Tibial artery (tissue), 4 donors: ENCODE data around the gene SRCIN1.
"Not testable (repeated sequence)": the region's sequence is repeated elsewhere in the genome, so short reads cannot be mapped to it uniquely, and the experiment has no call there.

Experiments
- DNase-seq, 2 donors: peaks; one replicate each; pipeline ENCODE4 v3.0.0-alpha.2; 2019
- H3K27ac ChIP-seq, 2 donors: fragments of 200-600 bp; sonication (generic) in 1 of 2; 1 replicate in 1 of 2; 2 replicates in 1 of 2; pipeline ENCODE4 v1.5.1; 2018 to 2019; ENCODE audit warnings: mild to moderate bottlenecking in 1 of 2
- H3K27me3 ChIP-seq, 2 donors: fragments of 200-600 bp; sonication (generic) in 1 of 2; one replicate each; pipeline versions ENCODE4 v1.5.1 to v1.6.0; 2016 to 2019
- H3K36me3 ChIP-seq, 3 donors: fragments of 200-600 bp; sonication (generic) in 2 of 3; one replicate each; pipeline ENCODE4 v1.5.1; 2016 to 2019; ENCODE audit warnings: mild to moderate bottlenecking in 2 of 3
- H3K4me1 ChIP-seq, 4 donors: fragments of 200-600 bp; sonication (generic) in 2 of 4; 1 replicate in 3 of 4; 2 replicates in 1 of 4; pipeline ENCODE4 v1.5.1; 2016 to 2019
- H3K4me3 ChIP-seq, 2 donors: fragments of 200-600 bp; sonication (generic) in 1 of 2; 1 replicate in 1 of 2; 2 replicates in 1 of 2; pipeline ENCODE4 v1.5.1; 2018 to 2019; ENCODE audit warnings: mild to moderate bottlenecking in 2 of 2
- H3K9me3 ChIP-seq, 3 donors: fragments of 200-600 bp; sonication (generic) in 1 of 3; one replicate each; pipeline ENCODE4 v1.5.1; 2016 to 2019
- intact Hi-C: fragments of 100-400 bp; cut with DNase I; formaldehyde crosslinking; loops from one replicate; pipeline ENCODE4 v1.15.0; 2023; ENCODE audit warnings: low total_unique reads
- TF ChIP-seq, protein P1 (sequence below), 2 experiments: fragments of 200-600 bp in 1 of 2; fragments of 450-650 bp in 1 of 2; IDR thresholded peaks; one replicate each; pipeline ENCODE4 v1.5.1; 2017 to 2019; ENCODE audit warnings: antibody characterized with exemption in 2 of 2, mild to moderate bottlenecking in 1 of 2, moderate library complexity in 1 of 2

Gene SRCIN1

DNA sequence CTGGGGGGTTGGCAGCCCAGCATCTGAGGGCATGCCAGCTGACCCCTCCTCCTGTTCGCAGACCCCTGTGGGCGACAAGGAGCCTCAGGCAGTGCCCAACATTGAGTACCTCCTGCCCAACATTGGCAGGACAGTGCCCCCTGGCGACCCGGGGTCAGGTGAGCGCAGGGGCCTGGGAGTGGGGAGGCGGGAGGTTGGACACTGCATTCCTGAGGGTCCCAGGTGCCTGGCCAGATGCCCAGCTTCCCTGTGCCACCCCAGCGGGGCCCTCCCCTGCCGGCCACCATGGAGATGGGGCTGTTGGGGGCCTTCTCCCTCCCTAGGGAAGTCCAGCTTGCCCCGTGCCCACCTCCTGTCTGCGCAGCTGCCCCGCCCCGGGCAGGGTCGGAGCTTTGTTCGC lies 107.4 kb downstream of the SRCIN1 start:
- H3K27ac ChIP-seq, result no peak overlapping the region
- no peak overlapping the region for H3K4me3 ChIP-seq
- intact Hi-C loops, result no loop called here
- no peaks in the 10 kb centered on the region for H3K9me3 ChIP-seq
- H3K4me1 ChIP-seq, result no peaks in the 10 kb centered on the region
- peaks cover 75 to 93% (median 89%) of the 10 kb centered on the region in 3 donors for H3K36me3 ChIP-seq
- no peaks in the 10 kb centered on the region for H3K27me3 ChIP-seq
- TF ChIP-seq, protein P1, sequence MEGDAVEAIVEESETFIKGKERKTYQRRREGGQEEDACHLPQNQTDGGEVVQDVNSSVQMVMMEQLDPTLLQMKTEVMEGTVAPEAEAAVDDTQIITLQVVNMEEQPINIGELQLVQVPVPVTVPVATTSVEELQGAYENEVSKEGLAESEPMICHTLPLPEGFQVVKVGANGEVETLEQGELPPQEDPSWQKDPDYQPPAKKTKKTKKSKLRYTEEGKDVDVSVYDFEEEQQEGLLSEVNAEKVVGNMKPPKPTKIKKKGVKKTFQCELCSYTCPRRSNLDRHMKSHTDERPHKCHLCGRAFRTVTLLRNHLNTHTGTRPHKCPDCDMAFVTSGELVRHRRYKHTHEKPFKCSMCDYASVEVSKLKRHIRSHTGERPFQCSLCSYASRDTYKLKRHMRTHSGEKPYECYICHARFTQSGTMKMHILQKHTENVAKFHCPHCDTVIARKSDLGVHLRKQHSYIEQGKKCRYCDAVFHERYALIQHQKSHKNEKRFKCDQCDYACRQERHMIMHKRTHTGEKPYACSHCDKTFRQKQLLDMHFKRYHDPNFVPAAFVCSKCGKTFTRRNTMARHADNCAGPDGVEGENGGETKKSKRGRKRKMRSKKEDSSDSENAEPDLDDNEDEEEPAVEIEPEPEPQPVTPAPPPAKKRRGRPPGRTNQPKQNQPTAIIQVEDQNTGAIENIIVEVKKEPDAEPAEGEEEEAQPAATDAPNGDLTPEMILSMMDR (IDR thresholded peaks at IDR 0.05), result no peak
- no peak for DNase-seq

DNA sequence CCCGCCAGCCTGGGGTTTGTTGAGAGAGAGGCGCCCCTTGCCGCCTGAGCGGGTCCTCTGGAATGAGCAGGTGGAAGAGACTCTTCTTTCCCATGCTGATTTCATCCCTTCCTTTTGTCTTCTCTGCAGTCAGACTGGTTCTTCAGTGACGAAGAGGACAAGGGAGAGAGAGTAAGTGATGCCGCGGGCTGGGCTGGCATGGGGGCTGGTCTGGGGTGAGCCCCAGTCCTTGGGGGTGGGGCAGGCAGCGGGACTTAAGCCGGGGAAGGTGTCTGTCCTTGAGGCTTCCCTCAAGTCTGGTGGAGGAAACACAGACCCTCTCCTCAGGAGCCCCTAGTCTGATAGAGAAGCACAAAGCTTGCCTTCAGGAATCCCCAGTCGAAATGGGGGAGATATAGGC lies 108.1 kb downstream of the SRCIN1 start:
- H3K9me3 ChIP-seq, H3K27me3 ChIP-seq, H3K4me1 ChIP-seq, DNase-seq, H3K27ac ChIP-seq, intact Hi-C loops, H3K4me3 ChIP-seq: not testable (repeated sequence)
- peaks cover 74 to 92% (median 89%) of the 10 kb centered on the region in 3 donors for H3K36me3 ChIP-seq

DNA sequence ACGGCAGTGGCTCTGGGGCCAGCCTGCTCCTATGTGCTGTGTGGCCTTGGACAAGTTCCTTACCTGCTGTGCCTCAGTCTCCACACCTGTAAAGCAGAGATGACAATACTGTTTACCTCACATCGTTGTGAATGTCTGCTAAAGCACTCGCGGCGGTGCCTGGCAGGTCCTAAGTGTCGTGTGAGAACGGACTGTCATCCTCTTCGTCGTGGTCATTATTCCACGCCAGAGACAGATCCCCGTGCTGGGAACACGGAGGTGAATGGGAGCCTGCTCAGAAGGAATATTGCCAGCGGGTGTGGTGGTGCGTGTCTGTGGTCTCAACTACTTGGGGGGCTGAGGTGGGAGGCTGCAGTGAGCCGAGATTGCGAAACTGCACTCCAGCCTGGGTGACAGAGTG lies 111.6 kb downstream of the SRCIN1 start:
- not testable (repeated sequence) for H3K4me3 ChIP-seq, H3K27me3 ChIP-seq, DNase-seq, H3K4me1 ChIP-seq, H3K27ac ChIP-seq, H3K9me3 ChIP-seq
- H3K36me3 ChIP-seq, result peaks cover 79 to 93% (median 88%) of the 10 kb centered on the region in 3 donors
- intact Hi-C loops, result loop anchor here (5.0 kb wide), 1 partner anchor 72 kb away; no protein-coding TSS in a partner anchor

DNA sequence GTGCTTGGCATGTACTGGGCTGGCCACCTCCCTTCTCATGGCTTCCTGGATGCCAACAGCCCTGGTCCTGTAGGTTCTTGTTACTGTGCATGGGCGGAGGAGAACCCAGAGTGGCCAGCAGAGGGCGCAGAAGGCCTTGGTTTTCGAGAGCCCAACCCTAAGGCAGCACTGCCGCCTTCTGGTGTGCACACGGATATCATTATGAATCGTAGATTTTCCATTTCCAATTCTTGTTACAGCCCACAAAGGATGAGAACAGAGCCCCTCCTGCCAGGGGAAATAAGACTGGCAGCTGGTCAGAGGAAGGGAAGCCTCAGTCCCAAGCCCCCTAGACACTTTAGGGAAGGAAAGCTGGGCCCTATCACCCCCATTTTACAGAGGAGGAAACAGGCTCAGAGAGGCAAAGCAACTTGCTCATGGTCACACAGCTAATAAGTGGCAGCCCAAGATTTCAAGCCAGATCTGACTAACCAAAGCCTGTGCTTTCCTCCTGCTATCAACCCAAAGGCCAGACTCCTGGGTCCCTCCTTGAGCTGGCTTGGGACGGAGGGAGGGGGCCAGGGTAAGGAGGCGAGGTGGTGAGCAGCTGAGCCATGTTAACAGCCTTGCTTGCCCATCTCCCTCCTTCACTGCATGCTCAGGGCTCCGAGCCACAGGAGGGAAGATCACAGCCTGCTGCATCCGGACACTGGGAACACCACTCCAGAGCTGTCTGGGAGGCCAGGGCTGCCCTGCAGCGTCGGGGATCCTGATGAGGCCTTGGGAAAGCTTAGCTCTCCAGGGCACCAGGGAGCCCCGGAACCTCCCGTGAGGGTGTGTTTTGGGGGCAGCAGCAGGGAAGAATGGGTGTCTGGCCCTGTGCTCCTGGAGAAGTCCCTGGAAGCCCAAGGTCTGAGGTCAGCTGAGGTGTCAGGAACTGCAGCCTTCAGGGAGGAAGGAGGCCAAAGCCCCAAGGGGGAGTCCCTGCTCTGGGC lies 113.4 kb downstream of the SRCIN1 start:
- H3K27me3 ChIP-seq, H3K4me1 ChIP-seq, H3K4me3 ChIP-seq, H3K9me3 ChIP-seq: not testable (repeated sequence)
- Histone ChIP-seq H3K27ac (peak overlapping the region in 1 of 2 donors; percentile 42), H3K36me3 (peaks cover 68 to 84% (median 84%) of the 10 kb centered on the region in 3 donors)
- DNase-seq, result peak; percentile 91 to 94
- intact Hi-C loops, result loop anchor here (5.0 kb wide), 1 partner anchor 70 kb away; no protein-coding TSS in a partner anchor
- TF ChIP-seq, protein P1 (IDR thresholded peaks at IDR 0.05), result peak in 1 of 2 experiments; percentile 47

DNA sequence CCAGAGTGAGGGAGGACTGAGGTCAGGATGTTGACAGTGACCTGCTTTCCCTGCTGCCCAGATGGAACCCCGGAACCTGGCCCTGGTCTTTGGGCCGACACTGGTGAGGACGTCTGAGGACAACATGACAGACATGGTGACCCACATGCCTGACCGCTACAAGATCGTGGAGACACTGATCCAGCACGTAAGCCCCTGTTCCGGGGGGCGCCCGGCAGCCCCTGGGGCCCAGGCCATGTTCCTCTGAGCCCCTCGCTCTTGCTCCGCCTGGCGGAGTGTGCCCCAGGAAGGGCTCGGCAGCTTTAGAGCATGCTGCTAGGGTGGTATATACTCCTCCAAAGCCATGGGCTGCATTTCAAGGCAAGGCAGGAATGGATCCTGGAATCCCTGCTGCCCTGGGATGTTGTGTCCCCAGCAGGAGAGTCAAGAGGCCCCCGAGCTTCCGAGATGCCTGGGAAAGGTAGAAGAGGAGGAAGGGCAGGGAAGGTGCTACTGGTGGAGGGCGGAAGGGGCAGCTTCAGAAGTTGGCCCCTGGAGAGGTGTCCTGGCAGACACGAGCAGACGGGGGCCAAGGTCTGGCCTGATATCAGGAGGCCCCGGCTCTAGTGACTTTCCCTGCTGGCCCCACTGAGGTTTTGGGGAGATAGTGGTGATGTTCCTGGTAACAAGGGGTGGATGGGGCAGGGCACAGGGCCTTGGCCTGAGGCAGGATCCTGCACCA lies 114.2 kb downstream of the SRCIN1 start:
- H3K27me3 ChIP-seq, DNase-seq, H3K4me3 ChIP-seq, H3K9me3 ChIP-seq: not testable (repeated sequence)
- Histone ChIP-seq H3K4me1 (peaks cover 0 to 13% (median 5%) of the 10 kb centered on the region in 4 donors), H3K27ac (peak overlapping the region in 1 of 2 donors; percentile 42), H3K36me3 (peaks cover 60 to 78% (median 76%) of the 10 kb centered on the region in 3 donors)
- TF ChIP-seq, protein P1 (IDR thresholded peaks at IDR 0.05), result peak in 1 of 2 experiments; percentile 40
- intact Hi-C loops, result loop anchor here (5.0 kb wide), 1 partner anchor 69 kb away; no protein-coding TSS in a partner anchor

DNA sequence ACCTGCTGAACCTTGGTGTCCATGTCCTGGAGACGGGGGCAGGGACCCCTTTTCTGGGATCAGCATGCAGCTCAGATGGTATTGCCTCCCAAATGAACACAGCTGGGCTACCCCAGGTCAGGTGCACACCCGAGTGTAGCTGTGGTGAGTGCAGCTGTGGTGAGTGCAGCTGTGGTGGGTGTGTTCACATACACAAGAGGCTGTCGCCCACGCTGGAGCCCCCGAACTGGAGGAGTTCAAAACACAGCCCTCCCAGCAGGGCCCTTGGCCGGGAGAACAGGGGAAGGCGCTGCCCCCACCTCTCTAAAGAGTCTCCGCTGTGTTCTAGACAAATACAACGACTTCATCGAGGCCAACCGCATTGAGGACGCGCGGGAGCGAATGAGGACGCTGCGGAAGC lies 116.0 kb downstream of the SRCIN1 start:
- DNase-seq, H3K4me3 ChIP-seq, H3K27me3 ChIP-seq, H3K9me3 ChIP-seq: not testable (repeated sequence)
- Histone ChIP-seq H3K36me3 (peaks cover 51 to 77% (median 61%) of the 10 kb centered on the region in 3 donors), H3K27ac (peak overlapping the region; percentile 25 to 28), H3K4me1 (peaks cover 0 to 30% (median 15%) of the 10 kb centered on the region in 4 donors)
- intact Hi-C loops, result loop anchor here (5.0 to 10.0 kb wide), 2 partner anchors 67 to 135 kb away; partner anchors contain the start of gene SOCS7

DNA sequence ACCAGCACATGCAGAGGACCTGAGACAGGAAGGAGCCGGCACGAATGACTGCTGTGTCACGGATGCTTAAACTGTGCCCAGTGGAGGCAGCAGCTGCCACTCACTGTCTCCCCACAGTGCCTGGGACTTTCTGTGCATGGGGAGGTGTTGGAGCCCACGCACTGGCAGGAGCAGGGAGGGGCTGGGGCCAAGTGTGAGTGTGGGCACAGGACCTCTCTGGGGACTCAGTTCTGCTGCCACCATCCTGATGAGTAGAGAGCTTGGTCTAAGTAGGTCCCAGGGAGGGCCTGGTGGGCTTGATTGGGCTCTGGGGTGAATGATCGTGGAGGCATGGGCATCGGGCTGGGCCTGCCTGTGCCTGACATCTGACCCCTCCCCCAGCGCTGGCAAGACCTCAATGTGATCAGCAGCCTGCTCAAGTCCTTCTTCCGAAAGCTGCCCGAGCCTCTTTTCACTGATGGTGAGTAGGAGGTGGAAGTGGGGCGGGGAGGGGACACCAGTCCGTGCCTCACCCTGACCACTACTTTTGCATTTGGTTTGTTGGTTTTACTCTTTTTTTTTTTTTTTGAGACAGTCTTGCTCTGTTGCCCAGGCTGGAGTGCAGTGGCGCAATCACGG lies 120.0 kb downstream of the SRCIN1 start:
- Histone ChIP-seq H3K27ac (peak overlapping the region; percentile 69 to 85), H3K36me3 (peaks cover 22 to 58% (median 55%) of the 10 kb centered on the region in 3 donors), H3K4me1 (peaks cover 0 to 46% (median 25%) of the 10 kb centered on the region in 4 donors)
- H3K9me3 ChIP-seq, H3K27me3 ChIP-seq, H3K4me3 ChIP-seq: not testable (repeated sequence)
- DNase-seq, result peak in 1 of 2 donors; percentile 88
- intact Hi-C loops, result loop anchor here (2.0 to 10.0 kb wide), 2 partner anchors 43 to 131 kb away; partner anchors contain the start of gene SOCS7
